D721Med (cell line): ENCODE results near the gene ANKRD13D.

Experiments used
- DNase-seq: peaks from one replicate; pipeline ENCODE4 v3.0.0; 2011; ENCODE audit warnings: low spot score; ENCODE audit not compliant: insufficient read length
- FAIRE-seq: peaks from 2 replicates; lab custom pipeline; 2011; peaks lifted over from hg19 to GRCh38; lab: Jason Lieb, UNC
- TF ChIP-seq, protein P1 (sequence below): IDR thresholded peaks from 2 replicates; pipeline ENCODE4 v1.5.1; 2012; ENCODE audit warnings: mild to moderate bottlenecking, control low read depth; ENCODE audit not compliant: insufficient read depth; ENCODE audit errors: missing control alignments

Gene ANKRD13D

DNA sequence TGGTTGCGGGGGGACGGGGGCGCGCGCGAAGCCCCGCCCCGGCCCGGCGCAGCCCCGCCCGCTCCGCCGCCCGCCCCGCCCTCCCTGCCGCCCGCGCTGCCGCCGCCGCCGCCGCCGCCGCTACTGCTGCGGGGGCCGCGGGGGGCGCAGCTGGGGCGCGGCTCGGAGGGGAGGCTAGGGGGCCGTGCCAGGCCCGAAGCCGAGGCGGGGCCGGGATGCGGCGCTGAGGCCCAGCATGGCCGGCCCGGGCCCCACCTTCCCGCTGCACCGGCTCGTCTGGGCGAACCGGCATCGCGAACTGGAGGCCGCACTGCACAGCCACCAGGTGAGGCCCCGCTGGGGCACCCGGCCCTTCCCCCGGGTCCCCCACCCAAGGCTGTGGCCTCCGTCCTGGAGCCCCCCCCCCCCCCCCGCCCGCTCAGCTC is at the start of gene ANKRD13D:
ANKRD13D (plus strand) TSS at position 78 of the 425 bp plus-strand sequence; CDS start at position 236, 158 bp downstream.
- DNase-seq (no peak), FAIRE-seq (no peak)

DNA sequence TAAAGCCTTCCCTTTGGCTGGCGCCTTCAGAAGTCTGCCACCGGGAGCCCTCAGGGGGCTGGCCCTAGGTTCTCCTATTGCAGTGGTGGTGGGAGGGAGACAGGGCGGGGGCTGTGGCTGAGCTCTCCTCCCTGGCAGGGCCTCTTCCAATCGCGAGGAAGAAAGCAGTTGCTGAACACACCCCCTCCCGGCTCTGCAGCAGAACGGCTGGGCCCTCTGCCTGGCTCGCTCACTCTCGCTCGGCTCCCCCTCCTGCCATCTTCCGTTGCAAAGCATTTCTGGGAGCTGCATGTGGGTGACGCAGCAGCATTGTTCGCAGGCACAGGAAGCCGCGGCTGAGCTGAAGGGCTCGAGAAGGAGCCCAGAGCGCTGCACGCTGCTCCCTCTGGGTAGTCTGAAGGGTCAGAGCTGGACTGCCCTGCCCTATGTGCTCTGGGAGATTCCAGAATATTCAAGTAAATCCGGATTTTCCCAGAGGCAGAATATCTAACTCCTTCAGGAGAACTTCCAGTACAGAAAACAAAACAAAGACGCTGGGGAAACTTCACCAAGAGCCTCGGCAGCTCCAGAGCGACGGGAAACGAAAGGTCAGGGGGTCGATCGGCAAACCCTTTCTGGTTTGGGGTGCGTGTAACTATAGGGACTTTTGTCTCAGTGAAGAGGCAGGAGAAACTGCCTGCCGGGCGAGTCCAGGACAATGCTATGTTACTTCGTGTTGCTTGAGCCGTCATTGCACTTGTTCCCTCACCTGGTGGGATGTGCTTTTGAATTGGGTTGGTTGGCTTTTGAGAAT is 49.1 kb upstream of the ANKRD13D start:
- TF ChIP-seq, protein P1, sequence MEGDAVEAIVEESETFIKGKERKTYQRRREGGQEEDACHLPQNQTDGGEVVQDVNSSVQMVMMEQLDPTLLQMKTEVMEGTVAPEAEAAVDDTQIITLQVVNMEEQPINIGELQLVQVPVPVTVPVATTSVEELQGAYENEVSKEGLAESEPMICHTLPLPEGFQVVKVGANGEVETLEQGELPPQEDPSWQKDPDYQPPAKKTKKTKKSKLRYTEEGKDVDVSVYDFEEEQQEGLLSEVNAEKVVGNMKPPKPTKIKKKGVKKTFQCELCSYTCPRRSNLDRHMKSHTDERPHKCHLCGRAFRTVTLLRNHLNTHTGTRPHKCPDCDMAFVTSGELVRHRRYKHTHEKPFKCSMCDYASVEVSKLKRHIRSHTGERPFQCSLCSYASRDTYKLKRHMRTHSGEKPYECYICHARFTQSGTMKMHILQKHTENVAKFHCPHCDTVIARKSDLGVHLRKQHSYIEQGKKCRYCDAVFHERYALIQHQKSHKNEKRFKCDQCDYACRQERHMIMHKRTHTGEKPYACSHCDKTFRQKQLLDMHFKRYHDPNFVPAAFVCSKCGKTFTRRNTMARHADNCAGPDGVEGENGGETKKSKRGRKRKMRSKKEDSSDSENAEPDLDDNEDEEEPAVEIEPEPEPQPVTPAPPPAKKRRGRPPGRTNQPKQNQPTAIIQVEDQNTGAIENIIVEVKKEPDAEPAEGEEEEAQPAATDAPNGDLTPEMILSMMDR = no peak

More for the DNA sequence above, at the start of gene ANKRD13D:
- TF ChIP-seq, protein P1 = no peak

DNA sequence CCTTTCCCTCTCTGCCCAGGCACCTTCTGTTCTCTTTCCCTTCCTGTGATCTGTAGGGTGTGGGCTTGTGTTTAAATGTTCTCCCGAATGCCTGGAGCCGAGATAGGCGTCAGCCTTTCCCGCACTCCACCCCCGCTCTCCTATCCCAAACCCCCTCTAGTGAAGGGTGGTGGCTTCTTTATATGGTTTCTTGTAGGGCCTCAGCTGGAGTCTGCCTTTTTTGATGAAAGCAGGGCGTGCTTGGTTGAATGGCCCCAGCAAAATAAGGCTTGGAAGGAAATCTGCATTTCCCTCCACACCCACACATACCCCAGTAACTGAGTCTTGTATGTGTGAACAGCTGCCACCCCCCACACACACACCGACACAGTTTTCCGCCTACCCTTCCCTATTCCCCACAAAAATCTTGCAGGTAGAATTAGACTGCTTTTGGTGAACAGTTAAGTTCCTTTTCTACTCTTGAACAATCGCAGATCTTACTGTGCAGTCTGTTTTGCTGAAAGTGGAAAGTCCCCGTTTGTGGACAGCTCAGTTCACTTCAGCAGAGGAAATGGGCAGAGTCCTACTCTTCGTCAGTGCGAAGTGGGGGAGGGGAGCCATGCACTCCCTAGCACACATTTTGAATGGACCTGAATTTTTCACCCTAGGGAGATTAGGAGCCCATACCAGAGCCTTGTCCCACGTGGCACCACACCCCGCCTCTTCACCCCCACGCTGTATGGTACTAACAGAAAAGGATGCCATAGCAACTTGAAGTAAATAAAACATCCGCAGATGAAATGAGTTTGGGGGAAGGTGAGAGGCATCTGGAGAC is 48.3 kb upstream of the ANKRD13D start:
- DNase-seq (no peak), FAIRE-seq (no peak)
- TF ChIP-seq, protein P1 = no peak

More for the DNA sequence above, 49.1 kb upstream of the ANKRD13D start:
- peak; percentile 37 for DNase-seq
- FAIRE-seq = no peak

DNA sequence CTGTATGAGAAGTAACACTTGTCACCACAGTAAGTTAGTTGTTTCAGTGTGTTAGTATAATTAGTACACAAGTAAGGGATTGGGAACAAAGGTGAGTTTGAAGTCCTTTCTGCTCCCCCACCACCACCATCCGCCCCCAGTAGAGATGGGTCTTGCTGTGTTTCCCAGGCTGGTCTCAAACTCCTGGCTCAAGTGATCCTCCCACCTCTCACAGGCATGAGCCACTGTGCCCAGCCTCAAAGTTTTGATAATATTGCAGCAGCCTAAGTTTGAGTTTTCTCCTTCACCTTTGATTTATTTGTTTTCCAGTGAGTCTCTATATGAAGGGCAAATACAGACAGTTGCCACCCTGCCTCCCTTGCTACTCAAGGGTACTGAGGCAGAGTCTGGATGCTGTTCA is 46.6 kb upstream of the ANKRD13D start:
- TF ChIP-seq, protein P1 = no peak
- FAIRE-seq (no peak), DNase-seq (no peak)

DNA sequence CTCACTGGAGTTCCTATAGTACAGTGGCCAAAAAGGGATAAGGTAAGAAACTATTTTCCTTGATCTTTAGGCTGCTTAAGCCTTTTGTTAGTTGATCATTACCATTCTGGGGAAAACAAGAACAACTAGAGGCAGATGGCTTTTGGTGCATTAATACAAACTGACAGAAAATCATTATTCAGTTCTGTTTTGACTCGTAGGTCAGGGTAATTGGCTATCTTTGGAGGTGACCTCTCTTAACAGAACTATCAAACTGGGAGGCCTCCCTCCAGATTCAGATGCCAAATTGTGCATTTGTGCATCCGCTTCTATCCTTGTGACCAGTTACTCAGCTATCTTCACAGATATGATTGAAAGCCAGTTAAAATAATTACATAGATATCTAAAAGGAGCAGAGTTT is 46.1 kb upstream of the ANKRD13D start:
- TF ChIP-seq, protein P1 = no peak
- no peak for DNase-seq
- no peak for FAIRE-seq

DNA sequence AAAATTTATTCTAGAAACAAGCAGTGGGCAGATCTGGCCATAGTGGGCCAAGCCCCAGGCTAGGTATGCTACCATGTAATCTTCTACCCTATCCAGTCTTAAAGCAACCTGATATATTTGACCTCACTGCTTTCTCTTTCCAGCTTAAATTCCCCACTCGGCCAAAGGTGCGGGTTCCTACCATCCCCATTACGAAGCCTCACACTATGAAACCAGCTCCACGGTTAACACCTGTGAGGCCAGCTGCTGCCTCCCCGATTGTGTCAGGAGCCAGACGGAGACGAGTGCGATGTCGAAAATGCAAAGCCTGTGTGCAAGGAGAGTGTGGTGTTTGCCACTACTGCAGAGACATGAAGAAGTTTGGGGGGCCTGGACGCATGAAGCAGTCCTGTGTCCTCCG is 44.1 kb upstream of the ANKRD13D start:
- FAIRE-seq (no peak), DNase-seq (no peak)
- TF ChIP-seq, protein P1 = no peak
